Osteoblast (primary cell): ENCODE results near the gene TIMP2. TPM values are rescaled to one million over a fixed set of nuclear protein-coding genes. Genes with fewer than 3 reads are reported as not detected.

Source experiments
- DNase-seq: peaks from one replicate; pipeline ENCODE4 v3.0.0; 2011; ENCODE audit warnings: low spot score, mixed read lengths; ENCODE audit not compliant: insufficient read length; ENCODE audit errors: missing footprints
- H2AFZ ChIP-seq: 2 replicates; pipeline ENCODE4 v1.6.0; 2011; ENCODE audit warnings: mild to moderate bottlenecking, low read length
- H3K27ac ChIP-seq: 2 replicates; pipeline ENCODE4 v1.5.1; 2011; ENCODE audit warnings: mild to moderate bottlenecking, low read depth, low read length, moderate library complexity
- H3K27me3 ChIP-seq: 2 replicates; pipeline ENCODE4 v1.6.0; 2012; ENCODE audit warnings: mild to moderate bottlenecking, control low read depth, inconsistent platforms, low read length, moderate library complexity; ENCODE audit not compliant: insufficient read depth
- H3K36me3 ChIP-seq: 2 replicates; pipeline ENCODE4 v1.5.1; 2011; ENCODE audit warnings: mild to moderate bottlenecking, low read length, control low read depth, moderate library complexity; ENCODE audit not compliant: insufficient read depth
- H3K4me1 ChIP-seq: 2 replicates; pipeline ENCODE4 v1.5.1; 2011; ENCODE audit warnings: mild to moderate bottlenecking, low read length, control low read depth, moderate library complexity; ENCODE audit not compliant: insufficient read depth
- H3K4me2 ChIP-seq: 2 replicates; pipeline ENCODE4 v1.6.0; 2011; ENCODE audit warnings: mild to moderate bottlenecking, low read length; ENCODE audit not compliant: insufficient read depth
- H3K4me3 ChIP-seq: fragments of 200-600 bp; sonication (generic); 3 replicates; pipeline ENCODE4 v1.5.1; 2012; ENCODE audit warnings: mild to moderate bottlenecking, low read length, inconsistent platforms; ENCODE audit not compliant: insufficient read depth
- H3K79me2 ChIP-seq: 2 replicates; pipeline ENCODE4 v1.6.0; 2012; ENCODE audit warnings: mild to moderate bottlenecking, low read length, control low read depth, inconsistent platforms; ENCODE audit not compliant: insufficient read depth
- H3K9me3 ChIP-seq: 2 replicates; pipeline ENCODE4 v1.5.1; 2011; ENCODE audit warnings: low read depth, low read length, control low read depth
- H4K20me1 ChIP-seq: 2 replicates; pipeline ENCODE4 v1.6.0; 2012; ENCODE audit warnings: mild to moderate bottlenecking, low read length, control low read depth; ENCODE audit not compliant: insufficient read depth
- total RNA-seq: library from RNA; depleted of rRNA; stranded (reverse); fragments of >200 nt; gene quantifications from 2 replicates; pipeline ENCODE4 v1.2.3, GENCODE V29; 2012
- TF ChIP-seq, protein P1 (sequence below): IDR thresholded peaks from 2 replicates; pipeline ENCODE4 v1.5.1; 2011; ENCODE audit warnings: mild to moderate bottlenecking, low read depth, low read length, moderate library complexity; ENCODE audit errors: extremely low read depth

Gene TIMP2
- total RNA-seq, 1 donor = 164 TPM

DNA sequence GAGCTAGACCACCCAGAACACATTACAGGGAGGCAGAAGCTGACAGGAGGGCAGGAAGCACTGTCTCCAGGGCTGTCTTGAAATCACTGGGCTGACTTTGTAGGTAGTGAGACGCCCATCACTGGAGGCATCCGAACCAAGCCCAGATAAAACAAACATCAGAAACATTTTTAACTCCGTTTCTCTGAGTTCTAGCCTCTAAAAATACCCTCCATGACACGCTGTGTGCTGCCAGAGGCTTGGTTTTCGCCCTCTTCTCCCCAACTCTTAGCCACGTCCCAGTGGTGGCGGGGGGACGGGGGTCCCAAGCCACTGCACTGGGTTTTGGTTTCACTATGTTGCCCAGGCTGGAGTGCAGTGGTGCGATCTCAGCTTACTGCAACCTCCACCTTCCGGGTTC lies 23.4 kb downstream of the TIMP2 start:
- Histone ChIP-seq H3K27me3 (no peaks in the 10 kb centered on the region), H3K79me2 (peaks cover 95% of the 10 kb centered on the region), H2AFZ (no peak overlapping the region), H3K9me3 (no peaks in the 10 kb centered on the region), H3K36me3 (peaks cover 16% of the 10 kb centered on the region), H3K4me2 (no peak overlapping the region), H3K4me3 (no peak overlapping the region), H4K20me1 (peaks cover 85% of the 10 kb centered on the region), H3K4me1 (no peaks in the 10 kb centered on the region), H3K27ac (no peak overlapping the region)
- TF ChIP-seq, protein P1, sequence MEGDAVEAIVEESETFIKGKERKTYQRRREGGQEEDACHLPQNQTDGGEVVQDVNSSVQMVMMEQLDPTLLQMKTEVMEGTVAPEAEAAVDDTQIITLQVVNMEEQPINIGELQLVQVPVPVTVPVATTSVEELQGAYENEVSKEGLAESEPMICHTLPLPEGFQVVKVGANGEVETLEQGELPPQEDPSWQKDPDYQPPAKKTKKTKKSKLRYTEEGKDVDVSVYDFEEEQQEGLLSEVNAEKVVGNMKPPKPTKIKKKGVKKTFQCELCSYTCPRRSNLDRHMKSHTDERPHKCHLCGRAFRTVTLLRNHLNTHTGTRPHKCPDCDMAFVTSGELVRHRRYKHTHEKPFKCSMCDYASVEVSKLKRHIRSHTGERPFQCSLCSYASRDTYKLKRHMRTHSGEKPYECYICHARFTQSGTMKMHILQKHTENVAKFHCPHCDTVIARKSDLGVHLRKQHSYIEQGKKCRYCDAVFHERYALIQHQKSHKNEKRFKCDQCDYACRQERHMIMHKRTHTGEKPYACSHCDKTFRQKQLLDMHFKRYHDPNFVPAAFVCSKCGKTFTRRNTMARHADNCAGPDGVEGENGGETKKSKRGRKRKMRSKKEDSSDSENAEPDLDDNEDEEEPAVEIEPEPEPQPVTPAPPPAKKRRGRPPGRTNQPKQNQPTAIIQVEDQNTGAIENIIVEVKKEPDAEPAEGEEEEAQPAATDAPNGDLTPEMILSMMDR = no peak
- DNase-seq = peak; percentile 60

DNA sequence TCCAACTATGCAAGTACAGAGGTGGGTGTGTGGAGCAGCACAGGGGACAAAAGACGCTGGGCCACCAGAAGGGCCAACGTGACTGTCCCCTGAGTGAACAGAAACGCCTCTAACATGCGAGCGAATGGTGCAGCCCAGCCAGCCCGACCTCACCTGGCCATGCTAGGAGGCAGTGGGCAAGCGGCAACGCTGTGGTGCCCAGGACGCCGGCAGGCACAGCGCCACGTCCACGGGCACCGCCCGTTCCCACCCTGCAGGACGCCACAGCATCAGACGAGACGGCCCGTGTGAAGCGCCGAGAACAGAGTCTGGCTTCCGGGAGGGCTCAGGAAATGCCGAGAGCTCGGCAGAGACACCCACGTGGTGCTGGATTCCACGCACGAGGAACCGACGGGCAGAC lies 24.4 kb downstream of the TIMP2 start:
- no peak overlapping the region for H3K4me3 ChIP-seq
- no peak overlapping the region for H3K4me2 ChIP-seq
- H3K27me3 ChIP-seq = no peaks in the 10 kb centered on the region
- no peak overlapping the region for H2AFZ ChIP-seq
- DNase-seq = no peak
- peaks cover 16% of the 10 kb centered on the region for H3K36me3 ChIP-seq
- no peaks in the 10 kb centered on the region for H3K4me1 ChIP-seq
- no peak overlapping the region for H3K27ac ChIP-seq
- H3K9me3 ChIP-seq = no peaks in the 10 kb centered on the region
- H4K20me1 ChIP-seq = peaks cover 86% of the 10 kb centered on the region
- TF ChIP-seq, protein P1 = no peak
- H3K79me2 ChIP-seq = peaks cover 97% of the 10 kb centered on the region

DNA sequence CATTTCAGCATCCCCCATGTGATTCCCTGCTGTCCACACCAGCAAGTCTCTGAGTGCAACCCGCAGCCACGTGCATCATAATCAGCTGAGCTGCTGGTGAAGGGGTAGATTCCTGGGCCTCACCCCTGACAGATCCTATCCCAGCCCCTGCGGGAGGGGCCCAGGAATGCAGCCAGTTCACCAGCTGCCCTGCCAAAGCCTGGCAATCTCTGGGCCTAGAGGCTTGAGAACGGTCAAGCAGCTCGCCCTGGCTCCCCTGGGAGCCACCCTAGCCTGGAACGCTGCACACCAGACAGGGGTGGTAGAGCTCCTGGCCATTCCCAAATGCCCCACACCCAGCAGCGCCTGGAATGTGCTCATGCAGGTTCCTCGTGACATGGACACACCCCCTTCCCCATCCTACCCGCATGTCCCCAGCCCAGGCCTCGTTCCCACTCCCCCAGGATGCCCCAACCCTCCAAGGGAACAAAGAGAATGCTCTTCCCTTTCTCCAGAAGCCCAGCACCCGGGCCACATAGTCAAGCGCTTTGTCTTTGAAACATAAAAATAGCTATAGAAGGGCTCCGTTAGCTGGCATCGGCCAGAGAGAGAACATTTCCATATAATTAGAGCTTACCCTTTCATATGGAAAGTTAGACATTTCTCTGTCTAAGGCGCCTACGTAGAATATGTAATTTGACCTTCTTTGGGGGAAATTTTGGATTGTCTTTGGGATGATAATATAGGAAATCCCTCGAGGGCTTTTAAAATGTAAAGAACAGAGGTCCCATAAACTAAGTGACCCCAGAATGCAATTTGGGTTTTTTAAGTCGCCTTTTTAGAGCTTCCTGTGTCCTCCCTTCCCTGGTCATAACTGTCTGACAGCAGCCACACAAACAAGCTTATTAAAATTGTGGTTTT lies 25.6 kb downstream of the TIMP2 start:
- peaks cover 3% of the 10 kb centered on the region for H3K4me1 ChIP-seq
- TF ChIP-seq, protein P1 = no peak
- H3K4me2 ChIP-seq = no peak overlapping the region
- peak; percentile 89 for DNase-seq
- peaks cover 96% of the 10 kb centered on the region for H3K79me2 ChIP-seq
- H2AFZ ChIP-seq = no peak overlapping the region
- H3K27me3 ChIP-seq = no peaks in the 10 kb centered on the region
- no peak overlapping the region for H3K27ac ChIP-seq
- peaks cover 16% of the 10 kb centered on the region for H3K36me3 ChIP-seq
- H3K9me3 ChIP-seq = no peaks in the 10 kb centered on the region
- peaks cover 84% of the 10 kb centered on the region for H4K20me1 ChIP-seq
- no peak overlapping the region for H3K4me3 ChIP-seq

DNA sequence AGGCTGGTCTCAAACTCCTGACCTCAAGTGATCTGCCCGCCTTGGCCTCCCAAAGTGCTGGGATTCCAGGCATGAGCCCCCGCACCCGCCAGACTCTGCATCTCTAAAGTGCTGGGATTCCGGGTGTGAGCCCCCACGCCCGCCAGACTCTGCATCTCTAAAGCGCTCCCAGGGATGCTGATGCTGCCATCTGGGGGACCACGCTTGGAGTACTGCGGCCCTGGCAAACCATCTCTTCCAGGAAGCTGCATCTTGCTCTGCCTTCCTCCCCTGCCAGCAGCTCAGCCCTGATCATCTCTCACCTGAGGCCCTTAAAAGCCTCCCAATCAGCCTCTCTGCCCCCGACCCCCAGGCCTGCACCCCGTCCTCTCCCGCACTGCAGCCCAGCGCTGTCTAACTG lies 26.2 kb downstream of the TIMP2 start:
- Histone ChIP-seq H3K79me2 (peaks cover 96% of the 10 kb centered on the region), H3K27me3 (no peaks in the 10 kb centered on the region), H3K9me3 (no peaks in the 10 kb centered on the region), H3K4me3 (no peak overlapping the region), H4K20me1 (peaks cover 83% of the 10 kb centered on the region), H3K4me1 (peaks cover 3% of the 10 kb centered on the region), H3K36me3 (peaks cover 16% of the 10 kb centered on the region), H3K4me2 (no peak overlapping the region), H2AFZ (no peak overlapping the region), H3K27ac (no peak overlapping the region)
- no peak for DNase-seq
- TF ChIP-seq, protein P1 = no peak
